Upper lobe of left lung (tissue), 4 donors: ENCODE results near the gene PCSK6.

Experiments used
- EP300 ChIP-seq, 4 donors: sonication (generic); formaldehyde crosslinking; IDR thresholded peaks; one replicate each; pipeline ENCODE4 v1.5.1; 2017; ENCODE audit warnings: antibody characterized with exemption in 4 of 4, control low read depth in 2 of 4
- POLR2A ChIP-seq, 4 donors: fragments of 450-650 bp; IDR thresholded peaks; one replicate each; pipeline ENCODE4 v1.5.1; 2016 to 2017; ENCODE audit warnings: antibody characterized with exemption in 4 of 4, mild to moderate bottlenecking in 2 of 4
- POLR2AphosphoS5 ChIP-seq, 2 donors: sonication (generic); formaldehyde crosslinking; IDR thresholded peaks; one replicate each; pipeline ENCODE4 v1.5.1; 2017; ENCODE audit warnings: antibody characterized with exemption in 2 of 2
- TF ChIP-seq, protein P1 (sequence below), 6 experiments: fragments of 450-650 bp in 4 of 6; fragments of 200-600 bp in 2 of 6; sonication (generic) in 2 of 6; IDR thresholded peaks; one replicate each; pipeline ENCODE4 v1.5.1; 2016 to 2019; ENCODE audit warnings: antibody characterized with exemption in 6 of 6

- TF ChIP-seq, protein P1, sequence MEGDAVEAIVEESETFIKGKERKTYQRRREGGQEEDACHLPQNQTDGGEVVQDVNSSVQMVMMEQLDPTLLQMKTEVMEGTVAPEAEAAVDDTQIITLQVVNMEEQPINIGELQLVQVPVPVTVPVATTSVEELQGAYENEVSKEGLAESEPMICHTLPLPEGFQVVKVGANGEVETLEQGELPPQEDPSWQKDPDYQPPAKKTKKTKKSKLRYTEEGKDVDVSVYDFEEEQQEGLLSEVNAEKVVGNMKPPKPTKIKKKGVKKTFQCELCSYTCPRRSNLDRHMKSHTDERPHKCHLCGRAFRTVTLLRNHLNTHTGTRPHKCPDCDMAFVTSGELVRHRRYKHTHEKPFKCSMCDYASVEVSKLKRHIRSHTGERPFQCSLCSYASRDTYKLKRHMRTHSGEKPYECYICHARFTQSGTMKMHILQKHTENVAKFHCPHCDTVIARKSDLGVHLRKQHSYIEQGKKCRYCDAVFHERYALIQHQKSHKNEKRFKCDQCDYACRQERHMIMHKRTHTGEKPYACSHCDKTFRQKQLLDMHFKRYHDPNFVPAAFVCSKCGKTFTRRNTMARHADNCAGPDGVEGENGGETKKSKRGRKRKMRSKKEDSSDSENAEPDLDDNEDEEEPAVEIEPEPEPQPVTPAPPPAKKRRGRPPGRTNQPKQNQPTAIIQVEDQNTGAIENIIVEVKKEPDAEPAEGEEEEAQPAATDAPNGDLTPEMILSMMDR (IDR thresholded peaks at IDR 0.05): no peak
- TF ChIP-seq POLR2AphosphoS5 (IDR thresholded peaks at IDR 0.05): no peak
- no peak for TF ChIP-seq POLR2A (IDR thresholded peaks at IDR 0.05)
- no peak for TF ChIP-seq EP300 (IDR thresholded peaks at IDR 0.05)
Observed at GRCh38 chr15:101399431-101399830, 90.1 kb downstream of the PCSK6 start.
